Limb (tissue), 2 donors: ENCODE data around the gene ERICH3.
"Not testable (repeated sequence)": the region's sequence is repeated elsewhere in the genome, so short reads cannot be mapped to it uniquely, and the experiment has no call there.

Experiments used
- DNase-seq, 2 donors: peaks; one replicate each; pipeline ENCODE4 v3.0.0-alpha.2; 2016; ENCODE audit errors: extremely low spot score in 2 of 2

ERICH3 gene

GRCh38 chr1:74681449-74681848 lies 7.9 kb upstream of the ERICH3 start:
- no peak for DNase-seq

GRCh38 chr1:74681001-74681400 lies 7.4 kb upstream of the ERICH3 start:
- DNase-seq: no peak

- no peak for DNase-seq
Observed at GRCh38 chr1:74679811-74680210, 6.2 kb upstream of the ERICH3 start.

GRCh38 chr1:74677926-74678325 lies 4.3 kb upstream of the ERICH3 start:
- no peak for DNase-seq

GRCh38 chr1:74674278-74675048 lies 871 bp upstream of the ERICH3 start:
- no peak for DNase-seq

GRCh38 chr1:74670866-74671265 lies 2.7 kb downstream of the ERICH3 start:
- not testable (repeated sequence) for DNase-seq

GRCh38 chr1:74654708-74655107 lies 18.9 kb downstream of the ERICH3 start:
- DNase-seq: no peak

- DNase-seq: no peak
Observed at GRCh38 chr1:74652711-74653139, 20.9 kb downstream of the ERICH3 start.

GRCh38 chr1:74650561-74650960 lies 23.0 kb downstream of the ERICH3 start:
- no peak for DNase-seq

GRCh38 chr1:74641876-74642275 lies 31.7 kb downstream of the ERICH3 start:
- no peak for DNase-seq

GRCh38 chr1:74641161-74641560 lies 32.4 kb downstream of the ERICH3 start:
- DNase-seq: no peak

- DNase-seq: no peak
Observed at GRCh38 chr1:74637296-74637695, 36.3 kb downstream of the ERICH3 start.

GRCh38 chr1:74629283-74629682 lies 44.3 kb downstream of the ERICH3 start:
- DNase-seq: no peak

- no peak for DNase-seq
Observed at GRCh38 chr1:74623716-74624115, 49.9 kb downstream of the ERICH3 start.

- DNase-seq: no peak
Observed at GRCh38 chr1:74620242-74620641, 53.4 kb downstream of the ERICH3 start.

GRCh38 chr1:74618974-74619373 lies 54.6 kb downstream of the ERICH3 start:
- DNase-seq: no peak

- no peak for DNase-seq
Observed at GRCh38 chr1:74613894-74614293, 59.7 kb downstream of the ERICH3 start.

- no peak for DNase-seq
Observed at GRCh38 chr1:74611887-74612286, 61.7 kb downstream of the ERICH3 start.

- DNase-seq: no peak
Observed at GRCh38 chr1:74610961-74611360, 62.6 kb downstream of the ERICH3 start.

- no peak for DNase-seq
Observed at GRCh38 chr1:74609810-74610371, 63.7 kb downstream of the ERICH3 start.

- DNase-seq: no peak
Observed at GRCh38 chr1:74596717-74597116, 76.9 kb downstream of the ERICH3 start.

- no peak for DNase-seq
Observed at GRCh38 chr1:74593887-74594866, 79.4 kb downstream of the ERICH3 start.
